GM12878 (cell line): ENCODE results near the gene PDZD8. TPM values are rescaled to one million over a fixed set of nuclear protein-coding genes. Genes with fewer than 3 reads are reported as not detected.

Source experiments
- ATAC-seq: fragments of 200-7000 bp; cut with Tn5 transposase; 3 replicates; pipeline ENCODE4 v1.9.1; 2020; ENCODE audit warnings: mild to moderate bottlenecking, moderate library complexity
- BruUV-seq: library from RNA; stranded (reverse); fragments of 400-500 nt; replicated peaks from 2 replicates; lab custom pipeline; 2021; lab: Mats Ljungman, UMichigan
- CTCF ChIA-PET: fragments of 300-600 bp; sonication (Branson Sonifier 250); formaldehyde crosslinking; extraction: SDS; loops from one replicate; lab custom pipeline; 2021; ENCODE audit warnings: inconsistent platforms; lab: Yijun Ruan, JAX
- POLR2A ChIA-PET: fragments of 350-600 bp; formaldehyde crosslinking; extraction: SDS; loops from one replicate; lab custom pipeline; 2021; ENCODE audit warnings: inconsistent platforms; lab: Charles Lee
- RAD21 ChIA-PET: fragments of 300-600 bp; sonication (Branson Sonifier 250); formaldehyde crosslinking; loops from one replicate; lab custom pipeline; 2023; ENCODE audit warnings: antibody characterized with exemption; ENCODE audit not compliant: unreplicated experiment; lab: Charles Lee
- SMC1A ChIA-PET: fragments of 300-600 bp; sonication (Branson Sonifier 250); formaldehyde crosslinking; loops from one replicate; lab custom pipeline; 2023; ENCODE audit not compliant: unreplicated experiment, uncharacterized antibody; lab: Charles Lee
- DNase-seq: peaks from one replicate; pipeline ENCODE4 v3.0.0-alpha.2; 2011; ENCODE audit warnings: low read depth, low spot score
- FAIRE-seq: peaks from 3 replicates; lab custom pipeline; 2011; peaks lifted over from hg19 to GRCh38; lab: Jason Lieb, UNC
- H2AFZ ChIP-seq: 2 replicates; pipeline ENCODE4 v1.6.0; 2011; ENCODE audit warnings: low read depth, low read length, control low read depth; ENCODE audit not compliant: control insufficient read depth
- H3K27ac ChIP-seq: 2 replicates; pipeline ENCODE4 v1.5.1; 2011; ENCODE audit warnings: control low read depth; ENCODE audit not compliant: control insufficient read depth, insufficient read depth
- H3K27me3 ChIP-seq, 2 experiments: replicated peaks in 1 of 2; 2 replicates each; pipeline versions ENCODE4 v1.6.0 to v1.6.1; 2011; ENCODE audit warnings: low read length in 1 of 2; ENCODE audit not compliant: control insufficient read depth in 2 of 2, insufficient read depth in 2 of 2
- H3K36me3 ChIP-seq, 2 experiments: 2 replicates each; pipeline ENCODE4 v1.5.1; 2011; ENCODE audit warnings: low read length in 1 of 2; ENCODE audit not compliant: control insufficient read depth in 2 of 2, insufficient read depth in 2 of 2
- H3K4me1 ChIP-seq: 2 replicates; pipeline ENCODE4 v1.6.1; 2011; ENCODE audit warnings: mild to moderate bottlenecking, low read length, moderate library complexity, mixed read lengths; ENCODE audit not compliant: control insufficient read depth, insufficient read depth
- H3K4me2 ChIP-seq: 2 replicates; pipeline ENCODE4 v1.6.0; 2011; ENCODE audit warnings: control low read depth; ENCODE audit not compliant: control insufficient read depth, insufficient read depth
- H3K4me3 ChIP-seq: fragments of 200-600 bp; sonication (generic); 2 replicates; pipeline ENCODE4 v1.5.1; 2016
- H3K79me2 ChIP-seq: 2 replicates; pipeline ENCODE4 v1.6.0; 2011; ENCODE audit warnings: low read length; ENCODE audit not compliant: control insufficient read depth, insufficient read depth
- H3K9ac ChIP-seq: 2 replicates; pipeline ENCODE4 v1.8.0; 2011; ENCODE audit warnings: low read length, control low read depth, mixed read lengths; ENCODE audit not compliant: control insufficient read depth, insufficient read depth
- H3K9me3 ChIP-seq: replicated peaks from 3 replicates; pipeline ENCODE4 v1.5.1; 2011; ENCODE audit warnings: mild to moderate bottlenecking, low read length; ENCODE audit not compliant: control insufficient read depth, insufficient read depth
- H4K20me1 ChIP-seq: 2 replicates; pipeline ENCODE4 v1.6.0; 2011; ENCODE audit not compliant: control insufficient read depth, insufficient read depth
- CEBPB ChIP-seq, 2 experiments: fragments of 150-350 bp in 1 of 2; IDR thresholded peaks; 2 replicates each; pipeline ENCODE4 v1.6.1; 2012 to 2014; ENCODE audit warnings: low read depth in 2 of 2, low read length in 2 of 2, borderline replicate concordance in 1 of 2, inconsistent platforms in 1 of 2
- IKZF2 ChIP-seq, 2 experiments: fragments of 450-650 bp; IDR thresholded peaks; 2 replicates each; pipeline ENCODE4 v1.6.1; 2017; ENCODE audit warnings: mild to moderate bottlenecking in 2 of 2, moderate library complexity in 2 of 2
- MEF2A ChIP-seq: IDR thresholded peaks from 2 replicates; pipeline ENCODE4 v1.6.1; 2011; ENCODE audit warnings: low read depth, mild to moderate bottlenecking, low read length, moderate library complexity; ENCODE audit not compliant: insufficient read depth
- MYC ChIP-seq: IDR thresholded peaks from 2 replicates; pipeline ENCODE4 v1.6.1; 2011; ENCODE audit warnings: mild to moderate bottlenecking, low read length, moderate library complexity, inconsistent platforms; ENCODE audit not compliant: insufficient read depth, insufficient replicate concordance, insufficient read length, severe bottlenecking
- NR2C1 ChIP-seq: fragments of 450-650 bp; IDR thresholded peaks from 2 replicates; pipeline ENCODE4 v1.6.1; 2017; ENCODE audit warnings: antibody characterized with exemption, mild to moderate bottlenecking, moderate library complexity
- PAX8 ChIP-seq: fragments of 450-650 bp; IDR thresholded peaks from 2 replicates; pipeline ENCODE4 v1.6.1; 2017; ENCODE audit warnings: mild to moderate bottlenecking, moderate library complexity
- WGBS: methylation state at CpG from one replicate; pipeline ENCODE4 v1.1.6; 2016; ENCODE audit warnings: low lambda C conversion rate; ENCODE audit not compliant: insufficient replicate concordance, insufficient coverage; ENCODE audit errors: missing lambda C conversion rate; 5-methylcytosine and 5-hydroxymethylcytosine counted together
- in situ Hi-C: fragments of 300-500 bp; cut with MboI; formaldehyde crosslinking; loops from 9 replicates; pipeline ENCODE4 v1.14.3; 2018; ENCODE audit warnings: mixed read lengths
- intact Hi-C: fragments of 100-400 bp; cut with micrococcal nuclease; formaldehyde crosslinking; loops from one replicate; pipeline ENCODE4 v1.14.2; 2022; ENCODE audit not compliant: unreplicated experiment
- polyA plus RNA-seq, 11 experiments: library from polyadenylated mRNA; depleted of rRNA in 4 of 11; unstranded in 6 of 11; stranded (reverse) in 5 of 11; fragments of >200 nt; fragmentation: Nextera tagmentation in 4 of 11; fragmentation: Illumina TruSeq in 1 of 11; extraction: Ambion mirVana in 4 of 11; extraction: Trizol in 1 of 11; gene quantifications; 1 replicate in 1 of 11; 2 replicates in 10 of 11; pipeline versions ENCODE4 v1.2.1 to v1.2.3, GENCODE V29; 2011 to 2016; ENCODE audit warnings: inconsistent platforms in 2 of 11, missing spikeins in 2 of 11, low read depth in 1 of 11
- total RNA-seq, 4 experiments: library from RNA; depleted of rRNA in 3 of 4; stranded (reverse); fragments of >200 nt in 3 of 4; fragmentation: Illumina TruSeq in 1 of 4; extraction: Trizol in 1 of 4; gene quantifications; 2 replicates each; pipeline versions ENCODE4 v1.2.1 to v1.2.3, GENCODE V29; 2013 to 2021

PDZD8 gene
- total and polyA plus RNA-seq, 10 of the 15 experiments (the other 5 are each of a cell fraction or from before 2014, with no cell fraction given), result 2.0 to 21.2 (median 6.7) TPM

- RAD21 ChIA-PET, result no interaction called here
- DNase-seq, result no peak
- POLR2A ChIA-PET, result interaction anchor here (1.2 kb wide), 1 partner anchor 21 kb away, joined by 3 read pairs; no protein-coding TSS in a partner anchor
- FAIRE-seq, result no peak
- Histone ChIP-seq H3K9ac (no peak overlapping the region), H3K9me3 (no peaks in the 10 kb centered on the region), H3K4me2 (no peak overlapping the region), H2AFZ (no peak overlapping the region), H3K27me3 (no peaks in the 10 kb centered on the region; a peak in 1 of 4 replicates), H3K4me3 (no peak overlapping the region), H3K36me3 (no peaks in the 10 kb centered on the region), H3K4me1 (no peaks in the 10 kb centered on the region), H3K27ac (no peak overlapping the region), H4K20me1 (no peaks in the 10 kb centered on the region), H3K79me2 (no peaks in the 10 kb centered on the region)
- intact Hi-C loops (no loop called here), in situ Hi-C loops (no loop called here)
- BruUV-seq, result no TSS peak
- CTCF ChIA-PET, result interaction anchor here (0.6 to 1.3 kb wide), 4 partner anchors 15 to 72 kb away, joined by 3 to 4 read pairs (median 3); no protein-coding TSS in a partner anchor
- TF ChIP-seq MEF2A (no peak), NR2C1 (no peak), IKZF2 (IDR thresholded peaks at IDR 0.05) (no peak), CEBPB (IDR thresholded peaks at IDR 0.05; ENCODE audit: borderline replicate concordance in 1 of 2, low read depth in 2 of 2, low read length in 2 of 2) (no peak), MYC (no peak), PAX8 (no peak)
- SMC1A ChIA-PET, result interaction anchor here (0.7 to 1.3 kb wide), 3 partner anchors 9 to 165 kb away, joined by 3 to 4 read pairs (median 3); no protein-coding TSS in a partner anchor
- no peak for ATAC-seq
- 41% methylated on average over 4 of the region's 4 CpGs for WGBS
Measured at GRCh38 chr10:117391436-117392205, 16.4 kb upstream of the PDZD8 start.
